ENCODE measurements around the gene SMG6. TPM values are rescaled to one million over a fixed set of nuclear protein-coding genes. Genes with fewer than 3 reads are reported as not detected.

The SMG6 gene
- total and polyA plus RNA-seq, 2 of the 8 experiments (the other 6 are each of a cell fraction or from before 2014, with no cell fraction given), result 18.5 to 25.2 TPM

GRCh38 chr17:2204393-2204792 is 99.2 kb downstream of the SMG6 start:
- Histone ChIP-seq H4K8ac (ENCODE audit: extremely low read depth, insufficient read depth, low read length) (no peak overlapping the region), H4K5ac (ENCODE audit: insufficient read length, low read depth, low read length) (no peak overlapping the region), H3K79me2 (ENCODE audit: control insufficient read depth in 1 of 2, insufficient read depth in 2 of 2, low read length in 2 of 2) (no peaks in the 10 kb centered on the region), H3K36me3 (ENCODE audit: control insufficient read depth in 2 of 4, insufficient read depth in 4 of 4, low read length in 3 of 4) (no peaks in the 10 kb centered on the region), H3K18ac (ENCODE audit: extremely low read depth, low read length) (no peak overlapping the region), H3K4me3 (ENCODE audit: extremely low read depth in 1 of 4, insufficient read depth in 2 of 4, low read depth in 3 of 4, low read length in 4 of 4) (no peak overlapping the region), H3K4me1 (replicated peaks in 1 of 4; ENCODE audit: control insufficient read depth in 3 of 4, insufficient read depth in 4 of 4, low read length in 3 of 4) (no peaks in the 10 kb centered on the region), H4K20me1 (replicated peaks in 1 of 2; ENCODE audit: control insufficient read depth in 1 of 2, insufficient read depth in 2 of 2, low read length in 2 of 2) (no peaks in the 10 kb centered on the region), H4K91ac (replicated peaks; ENCODE audit: insufficient read length, low read length) (no peak overlapping the region), H2AK5ac (ENCODE audit: low read depth, low read length) (no peak overlapping the region), H3K9ac (replicated peaks in 1 of 4; ENCODE audit: extremely low read depth in 1 of 4, low read depth in 3 of 4, low read length in 3 of 4) (no peak overlapping the region), H3K4me2 (ENCODE audit: insufficient read depth in 1 of 2, low read depth in 2 of 2, low read length in 2 of 2) (no peak overlapping the region), H3K27me3 (replicated peaks in 1 of 4; ENCODE audit: control insufficient read depth in 3 of 4, extremely low read depth in 1 of 4, insufficient read depth in 3 of 4, low read length in 3 of 4) (no peaks in the 10 kb centered on the region), H3K23ac (ENCODE audit: insufficient read length) (no peak overlapping the region), H2BK15ac (ENCODE audit: low read length) (no peak overlapping the region), H2AFZ (ENCODE audit: low read length) (no peak overlapping the region), H2BK5ac (ENCODE audit: low read depth, low read length) (no peak overlapping the region), H2BK20ac (ENCODE audit: low read length) (no peak overlapping the region), H3K56ac (replicated peaks; ENCODE audit: insufficient read length, low read depth, low read length) (no peak overlapping the region), H3K27ac (ENCODE audit: low read depth, low read length) (no peak overlapping the region), H3K23me2 (ENCODE audit: low read depth, low read length) (no peaks in the 10 kb centered on the region), H3K4ac (replicated peaks; ENCODE audit: insufficient read length, low read depth, low read length) (no peak overlapping the region), H3K79me1 (ENCODE audit: low read depth, low read length) (no peaks in the 10 kb centered on the region), H3K14ac (ENCODE audit: insufficient read length) (no peak overlapping the region), H2BK120ac (replicated peaks; ENCODE audit: low read depth, low read length) (no peak overlapping the region), H3K9me3 (ENCODE audit: insufficient read depth in 2 of 2, low read depth in 1 of 2, low read length in 1 of 2) (no peaks in the 10 kb centered on the region), H2BK12ac (ENCODE audit: low read depth, low read length) (no peak overlapping the region)
- POLR2A ChIA-PET (ENCODE audit: partially characterized antibody), result interaction anchor here (0.7 to 2.2 kb wide), 3 partner anchors 9 to 59 kb away, joined by 4 to 5 read pairs (median 4); no protein-coding TSS in a partner anchor
- DNase-seq (ENCODE audit: low read depth in 1 of 2, low spot score in 2 of 2) (no peak), FAIRE-seq (no peak)
- CTCF ChIA-PET (ENCODE audit: partially characterized antibody), result interaction anchor here (0.8 to 2.3 kb wide), 4 partner anchors 25 to 150 kb away, joined by 3 to 7 read pairs (median 3); partner anchors contain the start of gene HIC1
- 93% methylated on average over 7 of the region's 7 CpGs; no CpG with 5 or more reads in 1 of the 2 experiments for WGBS, 2 experiments (ENCODE audit: extremely low coverage in 1 of 2, insufficient coverage in 1 of 2, insufficient read length in 1 of 2, insufficient replicate concordance in 2 of 2, low coverage in 1 of 2, low lambda C conversion rate in 2 of 2, missing lambda C conversion rate in 1 of 2)
- no peak for TF ChIP-seq HDAC2 (IDR thresholded peaks at IDR 0.05; ENCODE audit: borderline replicate concordance in 1 of 2, low read depth in 2 of 2, low read length in 2 of 2)
- no peak for TF ChIP-seq ATF2 (IDR thresholded peaks at IDR 0.05; ENCODE audit: low read length)
- no peak for TF ChIP-seq SIRT6 (IDR thresholded peaks at IDR 0.05; ENCODE audit: low read length)
- TF ChIP-seq TAF1 (IDR thresholded peaks at IDR 0.05; ENCODE audit: low read depth, low read length), result no peak
- no peak for TF ChIP-seq JUND (IDR thresholded peaks at IDR 0.05; ENCODE audit: low read length)
- TF ChIP-seq NRF1 (IDR thresholded peaks at IDR 0.05; ENCODE audit: low read depth, low read length), result no peak
- TF ChIP-seq SP2 (IDR thresholded peaks at IDR 0.05; ENCODE audit: low read length), result no peak
